ENCODE results near the gene NOTUM. TPM values are rescaled to one million over a fixed set of nuclear protein-coding genes. Genes with fewer than 3 reads are reported as not detected.

The NOTUM gene
- total and polyA plus RNA-seq, 9 of the 15 experiments (the other 6 are each of a cell fraction or from before 2014, with no cell fraction given): 0.03 to 14.0 (median 4.1) TPM

GRCh38 chr17:82003411-82004381 lies 42.7 kb upstream of the NOTUM start:
- Histone ChIP-seq H3K4me1 (replicated peaks in 1 of 2; ENCODE audit: control insufficient read depth in 2 of 2, insufficient read depth in 2 of 2, low read length in 2 of 2) (peaks cover 0 to 76% of the 10 kb centered on the region in 2 experiments; a peak in 2 of 5 replicates), H3K36me3 (ENCODE audit: control insufficient read depth, insufficient read depth, low read length) (no peaks in the 10 kb centered on the region), H3K9me3 (replicated peaks; ENCODE audit: control insufficient read depth, insufficient read depth, low read depth, low read length) (no peaks in the 10 kb centered on the region), H3K79me2 (ENCODE audit: control insufficient read depth, insufficient read depth, low read length) (no peaks in the 10 kb centered on the region), H3K27ac (ENCODE audit: extremely low read depth, low read depth, low read length) (no peak overlapping the region), H4K20me1 (replicated peaks; ENCODE audit: control insufficient read depth, insufficient read depth, low read length) (0 out of 2 replicates have a peak, but pooled peaks cover 4% of the 10 kb centered on the region), H3K4me2 (ENCODE audit: insufficient read depth, low read length) (no peak overlapping the region), H3K9ac (ENCODE audit: insufficient read depth in 1 of 2, low read depth in 2 of 2, low read length in 2 of 2) (peak overlapping the region in 1 of 2 experiments; percentile 17; a peak in 1 of 4 replicates), H3K4me3 (no peak overlapping the region), H3K9me1 (ENCODE audit: control insufficient read depth, insufficient read depth, low read length) (peaks cover 3% of the 10 kb centered on the region), H2AFZ (ENCODE audit: low read depth, low read length) (no peak overlapping the region), H3K27me3 (ENCODE audit: control insufficient read depth in 2 of 2, insufficient read depth in 2 of 2, low read length in 2 of 2) (no peaks in the 10 kb centered on the region)
- BruUV-seq (replicated peaks): no TSS peak
- ChIA-PET CTCF (ENCODE audit: low intra/inter-chr PET ratio) (no interaction called here), POLR2A (interaction anchor here (0.6 to 0.8 kb wide), 4 partner anchors 14 to 368 kb away, joined by 3 to 5 read pairs (median 3); no protein-coding TSS in a partner anchor)
- DNase-seq (ENCODE audit: extremely low read depth in 1 of 4, low spot score in 3 of 4): no peak
- WGBS (ENCODE audit: insufficient coverage, low coverage, missing lambda C conversion rate): 72% methylated on average over 31 of the region's 53 CpGs
- no peak for ATAC-seq
- in situ Hi-C loops (cut with MboI): no loop called here
- no peak for FAIRE-seq
- intact Hi-C loops (cut with micrococcal nuclease): no loop called here
- TF ChIP-seq NFATC3 (IDR thresholded peaks at IDR 0.05): no peak
- TF ChIP-seq POLR2G (IDR thresholded peaks at IDR 0.05; ENCODE audit: low read depth, low read length): 0 out of 2 replicates have a peak, but pooled peaks have one; percentile 10

- no TSS peak for BruUV-seq (replicated peaks)
- peaks cover 3% of the 10 kb centered on the region for H3K9me1 ChIP-seq (ENCODE audit: control insufficient read depth, insufficient read depth, low read length)
- no peak overlapping the region for H3K4me3 ChIP-seq
- CTCF ChIA-PET (ENCODE audit: low intra/inter-chr PET ratio): no interaction called here
- DNase-seq (ENCODE audit: extremely low read depth in 1 of 4, low spot score in 3 of 4) (no peak), ATAC-seq (no peak), FAIRE-seq (no peak)
- in situ Hi-C loops (cut with MboI) (no loop called here), intact Hi-C loops (cut with micrococcal nuclease) (no loop called here)
- H3K36me3 ChIP-seq (ENCODE audit: control insufficient read depth, insufficient read depth, low read length): peaks cover 6% of the 10 kb centered on the region; the same call in 1 of the 3 replicates
- no peaks in the 10 kb centered on the region for H3K9me3 ChIP-seq (replicated peaks; ENCODE audit: control insufficient read depth, insufficient read depth, low read depth, low read length)
- WGBS (ENCODE audit: insufficient coverage, low coverage, missing lambda C conversion rate): 72% methylated on average over 9 of the region's 17 CpGs
- POLR2A ChIA-PET: no interaction called here
- H3K79me2 ChIP-seq (ENCODE audit: control insufficient read depth, insufficient read depth, low read length): no peaks in the 10 kb centered on the region
- 0 out of 2 replicates have a peak, but pooled peaks cover 4% of the 10 kb centered on the region for H4K20me1 ChIP-seq (replicated peaks; ENCODE audit: control insufficient read depth, insufficient read depth, low read length)
- H3K4me1 ChIP-seq (replicated peaks in 1 of 2; ENCODE audit: control insufficient read depth in 2 of 2, insufficient read depth in 2 of 2, low read length in 2 of 2): peaks cover 0 to 63% of the 10 kb centered on the region in 2 experiments; a peak in 2 of 5 replicates
- no peak overlapping the region for H3K27ac ChIP-seq (ENCODE audit: extremely low read depth, low read depth, low read length)
- H2AFZ ChIP-seq (ENCODE audit: low read depth, low read length): no peak overlapping the region
- no peaks in the 10 kb centered on the region for H3K27me3 ChIP-seq (ENCODE audit: control insufficient read depth in 2 of 2, insufficient read depth in 2 of 2, low read length in 2 of 2)
- H3K4me2 ChIP-seq (ENCODE audit: insufficient read depth, low read length): no peak overlapping the region
- H3K9ac ChIP-seq (ENCODE audit: insufficient read depth in 1 of 2, low read depth in 2 of 2, low read length in 2 of 2): peak overlapping the region in 1 of 2 experiments; percentile 76; a peak in 1 of 4 replicates
- no peak for TF ChIP-seq KDM1A (IDR thresholded peaks at IDR 0.05)
- TF ChIP-seq GABPB1 (CRISPR knock-in tag; IDR thresholded peaks at IDR 0.05): no peak
- TF ChIP-seq REST (IDR thresholded peaks at IDR 0.05; ENCODE audit: borderline replicate concordance): no peak
- no peak for TF ChIP-seq REST (CRISPR knock-in tag; IDR thresholded peaks at IDR 0.05; ENCODE audit: low read depth)
These were observed 40.6 kb upstream of the NOTUM start for GRCh38 chr17:82001571-82002056.
